HEK293T (cell line): Measurements from ENCODE around the gene OXNAD1.

Source experiments
- CTCF ChIA-PET: fragments of 350-600 bp; formaldehyde crosslinking; extraction: SDS; loops from one replicate; lab custom pipeline; 2021; ENCODE audit warnings: antibody characterized with exemption, inconsistent platforms; lab: Yijun Ruan, JAX
- POLR2A ChIA-PET: fragments of 350-600 bp; formaldehyde crosslinking; extraction: SDS; loops from one replicate; lab custom pipeline; 2020; ENCODE audit warnings: antibody characterized with exemption, inconsistent platforms; lab: Yijun Ruan, JAX
- DNase-seq: peaks from one replicate; pipeline ENCODE4 v3.0.0; 2012; ENCODE audit warnings: mixed read lengths; ENCODE audit errors: extremely low spot score
- ARNT ChIP-seq: fragments of 450-650 bp; IDR thresholded peaks from 2 replicates; pipeline ENCODE4 v1.6.1; 2017; ENCODE audit warnings: mild to moderate bottlenecking
- BHLHE40 ChIP-seq: fragments of 450-650 bp; IDR thresholded peaks from 2 replicates; pipeline ENCODE4 v1.6.1; 2016; ENCODE audit warnings: mild to moderate bottlenecking, moderate library complexity, borderline replicate concordance
- CTBP1 ChIP-seq: fragments of 450-650 bp; IDR thresholded peaks from 2 replicates; pipeline ENCODE4 v1.6.1; 2016; ENCODE audit warnings: borderline replicate concordance
- ELF4 ChIP-seq: fragments of 450-650 bp; IDR thresholded peaks from 2 replicates; pipeline ENCODE4 v1.6.1; 2017; ENCODE audit warnings: antibody characterized with exemption
- FOXA1 ChIP-seq: fragments of 450-650 bp; IDR thresholded peaks from 2 replicates; pipeline ENCODE4 v1.6.1; 2016; ENCODE audit warnings: mild to moderate bottlenecking
- FOXK2 ChIP-seq: fragments of 450-650 bp; IDR thresholded peaks from 2 replicates; pipeline ENCODE4 v1.6.1; 2016; ENCODE audit warnings: mild to moderate bottlenecking
- FOXM1 ChIP-seq: fragments of 450-650 bp; IDR thresholded peaks from 2 replicates; pipeline ENCODE4 v1.6.1; 2017; ENCODE audit warnings: mild to moderate bottlenecking, borderline replicate concordance
- HDGF ChIP-seq: fragments of 450-650 bp; IDR thresholded peaks from 2 replicates; pipeline ENCODE4 v1.6.1; 2017; ENCODE audit warnings: antibody characterized with exemption, borderline replicate concordance
- L3MBTL2 ChIP-seq: fragments of 450-650 bp; conservative IDR thresholded peaks from 2 replicates; pipeline ENCODE4 v1.6.1; 2016; ENCODE audit warnings: mild to moderate bottlenecking
- LEF1 ChIP-seq: fragments of 450-650 bp; IDR thresholded peaks from 2 replicates; pipeline ENCODE4 v1.6.1; 2017; ENCODE audit warnings: mild to moderate bottlenecking, borderline replicate concordance
- NFRKB ChIP-seq: fragments of 450-650 bp; IDR thresholded peaks from 2 replicates; pipeline ENCODE4 v1.6.1; 2016; ENCODE audit warnings: mild to moderate bottlenecking, moderate library complexity
- SP1 ChIP-seq: fragments of 450-650 bp; IDR thresholded peaks from 2 replicates; pipeline ENCODE4 v1.6.1; 2017
- SUZ12 ChIP-seq: fragments of 450-650 bp; IDR thresholded peaks from 2 replicates; pipeline ENCODE4 v1.6.1; 2016; ENCODE audit warnings: mild to moderate bottlenecking
- TARDBP ChIP-seq: fragments of 450-650 bp; IDR thresholded peaks from 2 replicates; pipeline ENCODE4 v1.6.1; 2016
- ZNF384 ChIP-seq: fragments of 450-650 bp; IDR thresholded peaks from 2 replicates; pipeline ENCODE4 v1.6.1; 2016
- TF ChIP-seq, protein P1 (sequence below): fragments of 450-650 bp; IDR thresholded peaks from 2 replicates; pipeline ENCODE4 v1.6.1; 2016

The OXNAD1 gene

DNA sequence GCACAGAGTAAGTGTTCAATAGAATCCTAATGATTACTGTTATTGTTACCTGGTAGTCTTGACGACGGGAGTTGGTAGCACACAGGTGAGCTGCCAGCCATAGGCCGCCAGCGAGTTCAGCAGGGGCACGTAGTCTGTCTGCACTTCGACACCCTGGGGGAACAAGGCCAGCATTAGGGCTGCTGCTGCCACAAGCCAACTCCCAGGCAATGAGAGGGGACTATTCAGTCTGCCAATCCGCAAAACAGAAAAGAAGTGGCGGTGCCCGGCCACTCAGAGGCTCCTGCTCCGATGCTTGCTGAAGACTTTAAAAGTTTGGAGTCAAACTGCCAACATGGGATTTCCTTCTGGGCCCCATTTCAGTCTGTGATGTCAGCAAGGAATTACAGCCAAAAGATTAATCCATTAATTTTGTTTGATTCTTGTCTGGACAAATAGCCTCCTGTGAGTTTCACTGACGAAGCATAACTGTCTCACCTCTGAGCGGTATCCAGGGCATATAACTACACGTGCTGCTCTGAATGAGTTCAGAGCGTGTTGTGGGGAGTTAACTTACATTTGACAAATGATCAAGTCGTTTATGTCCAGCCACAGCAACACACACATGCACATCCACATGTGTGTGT lies 61.8 kb downstream of the OXNAD1 start:
- CTCF ChIA-PET, result no interaction called here
- POLR2A ChIA-PET, result no interaction called here
- TF ChIP-seq LEF1 (no peak), ZNF384 (no peak), SP1 (no peak), FOXK2 (no peak), HDGF (no peak), FOXM1 (no peak), SUZ12 (no peak), TARDBP (no peak), BHLHE40 (no peak), FOXA1 (no peak), ELF4 (no peak), L3MBTL2 (no peak), CTBP1 (no peak), NFRKB (no peak), ARNT (no peak)
- TF ChIP-seq, protein P1, sequence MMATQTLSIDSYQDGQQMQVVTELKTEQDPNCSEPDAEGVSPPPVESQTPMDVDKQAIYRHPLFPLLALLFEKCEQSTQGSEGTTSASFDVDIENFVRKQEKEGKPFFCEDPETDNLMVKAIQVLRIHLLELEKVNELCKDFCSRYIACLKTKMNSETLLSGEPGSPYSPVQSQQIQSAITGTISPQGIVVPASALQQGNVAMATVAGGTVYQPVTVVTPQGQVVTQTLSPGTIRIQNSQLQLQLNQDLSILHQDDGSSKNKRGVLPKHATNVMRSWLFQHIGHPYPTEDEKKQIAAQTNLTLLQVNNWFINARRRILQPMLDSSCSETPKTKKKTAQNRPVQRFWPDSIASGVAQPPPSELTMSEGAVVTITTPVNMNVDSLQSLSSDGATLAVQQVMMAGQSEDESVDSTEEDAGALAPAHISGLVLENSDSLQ, result no peak
- no peak for DNase-seq

DNA sequence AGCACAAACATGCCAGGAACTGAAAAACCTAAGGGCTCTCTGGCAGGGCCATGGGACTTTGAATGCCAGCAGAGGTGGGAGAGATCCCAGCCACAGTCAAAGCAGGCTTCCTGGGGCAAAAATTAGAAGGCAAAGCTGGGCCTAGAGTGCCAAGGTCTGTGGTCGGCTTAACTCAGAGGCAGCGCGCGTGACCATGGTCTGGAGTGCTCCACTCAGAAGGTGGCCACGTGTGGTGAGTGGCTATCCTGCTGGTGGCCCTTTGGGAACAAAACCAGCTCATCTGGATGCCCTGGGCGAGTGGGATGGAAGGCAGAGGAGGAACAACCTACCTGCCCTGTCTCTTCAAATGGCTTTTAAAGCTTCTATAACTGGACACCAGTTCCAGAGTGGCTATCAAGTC lies 63.1 kb downstream of the OXNAD1 start:
- TF ChIP-seq ARNT, result no peak
- CTCF ChIA-PET, result no interaction called here
- DNase-seq, result no peak
- POLR2A ChIA-PET, result no interaction called here

DNA sequence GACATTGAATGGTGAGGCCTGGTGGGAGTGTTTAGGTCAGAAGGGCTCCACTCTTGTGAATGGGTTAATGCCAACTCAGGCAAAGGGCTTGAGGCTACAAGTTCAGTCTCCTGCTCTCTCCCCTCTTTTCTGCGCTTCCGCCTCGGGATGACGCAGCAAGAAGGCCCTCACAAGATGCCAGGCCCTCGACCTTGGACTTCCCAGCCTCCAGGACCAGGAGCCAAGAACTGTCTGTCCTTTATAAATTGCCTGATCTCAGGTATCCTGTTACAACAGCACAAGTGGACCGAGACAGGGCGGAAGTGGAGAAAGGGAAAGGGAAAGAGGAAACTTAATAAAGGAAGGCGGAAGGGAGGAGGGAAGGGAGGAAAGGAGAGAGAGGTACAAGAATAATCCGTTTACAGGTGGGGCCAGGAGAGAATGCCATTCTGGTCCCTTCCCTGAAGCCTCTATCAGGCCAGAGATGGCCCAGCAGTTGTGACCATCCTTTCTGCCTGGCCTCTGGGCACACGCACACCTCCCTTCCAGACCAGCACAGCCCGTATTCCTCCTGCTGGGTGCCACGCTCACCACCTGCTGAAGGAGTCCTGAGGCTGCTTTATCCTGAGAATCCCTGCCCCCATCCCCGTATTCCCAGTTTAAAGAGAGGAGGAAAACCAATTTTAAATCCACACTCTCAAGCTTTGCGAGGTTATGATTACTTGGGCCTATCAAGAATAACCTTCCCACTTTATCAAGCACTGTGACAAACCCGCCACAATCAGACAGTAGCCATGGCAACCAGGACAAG lies 64.2 kb downstream of the OXNAD1 start:
- ChIA-PET CTCF (no interaction called here), POLR2A (no interaction called here)
- DNase-seq, result no peak
- TF ChIP-seq FOXK2 (no peak), ARNT (no peak), NFRKB (no peak), ZNF384 (no peak), FOXA1 (no peak), CTBP1 (no peak), TARDBP (no peak), HDGF (no peak), L3MBTL2 (no peak), SP1 (no peak), ELF4 (no peak), SUZ12 (no peak), BHLHE40 (no peak), LEF1 (no peak), FOXM1 (no peak)
- TF ChIP-seq, protein P1, result no peak

DNA sequence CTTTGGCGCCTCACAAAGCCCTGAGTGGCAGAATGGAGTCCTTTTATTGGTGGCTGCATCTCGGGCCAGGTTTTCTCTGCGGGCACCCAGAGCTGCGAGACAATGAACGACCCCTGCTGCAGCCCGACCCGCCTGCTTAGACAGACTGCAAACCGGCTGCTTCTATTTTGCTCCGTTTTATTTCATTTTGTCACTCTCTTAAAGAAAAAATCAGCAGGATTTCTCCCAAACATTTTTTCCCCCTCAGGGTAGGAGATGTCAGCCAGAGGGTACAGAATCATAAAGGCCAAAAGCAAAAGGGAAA lies 64.8 kb downstream of the OXNAD1 start:
- TF ChIP-seq SUZ12 (no peak), SP1 (no peak), ELF4 (no peak), NFRKB (no peak)
- CTCF ChIA-PET, result no interaction called here
- POLR2A ChIA-PET, result no interaction called here
- no peak for DNase-seq

DNA sequence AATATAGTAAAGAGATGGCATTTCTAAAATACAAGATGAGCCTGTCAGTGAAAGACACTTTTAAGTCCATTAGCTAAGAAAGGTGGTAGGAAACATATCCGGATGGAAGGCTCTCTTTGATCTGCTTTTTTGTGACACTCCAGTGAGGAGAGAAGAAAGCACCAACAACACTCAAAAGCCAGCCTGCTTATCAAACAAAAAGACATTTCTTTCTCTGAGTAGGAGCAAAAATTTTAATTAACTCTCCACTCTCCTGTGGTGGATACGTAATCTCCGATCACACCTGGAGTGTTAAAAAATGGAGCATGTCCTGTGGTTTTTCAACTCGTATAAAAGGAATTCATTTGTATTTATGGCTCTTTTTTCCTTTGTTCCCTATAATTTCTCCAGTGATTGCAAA lies 65.3 kb downstream of the OXNAD1 start:
- CTCF ChIA-PET, result no interaction called here
- DNase-seq, result no peak
- POLR2A ChIA-PET, result no interaction called here
- no peak for TF ChIP-seq ELF4

DNA sequence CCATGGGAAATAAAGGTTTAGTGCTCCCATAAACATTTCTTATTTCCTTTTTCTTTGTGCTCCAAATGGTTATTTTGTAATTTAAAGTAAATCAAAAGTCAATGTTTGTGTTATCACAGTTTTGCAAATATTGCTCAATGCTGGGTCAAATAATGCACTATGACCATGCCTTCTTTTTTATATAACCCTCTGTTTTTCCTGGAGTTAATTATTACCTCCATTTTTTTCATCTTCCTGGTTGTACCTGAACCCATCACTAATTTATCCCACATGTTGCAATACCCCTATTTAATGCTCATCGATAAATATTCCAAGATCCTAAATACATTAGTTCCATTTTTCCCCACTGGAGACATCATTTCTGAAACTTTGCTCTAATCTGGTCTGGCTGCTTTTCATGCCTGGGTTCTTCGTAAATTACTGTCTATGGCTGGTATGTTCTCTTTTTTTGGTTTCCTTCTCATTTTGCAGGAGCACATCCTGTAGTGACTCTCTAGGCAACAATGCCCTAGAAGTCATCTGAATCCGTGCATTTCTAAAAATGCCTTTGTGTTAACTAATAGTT lies 66.4 kb downstream of the OXNAD1 start:
- TF ChIP-seq HDGF (no peak), FOXM1 (no peak), ELF4 (no peak), BHLHE40 (no peak), FOXK2 (no peak), LEF1 (no peak), FOXA1 (no peak), NFRKB (no peak), L3MBTL2 (no peak), ZNF384 (no peak), SP1 (no peak), ARNT (no peak), TARDBP (no peak), CTBP1 (no peak)
- TF ChIP-seq, protein P1, result no peak
- POLR2A ChIA-PET, result no interaction called here
- DNase-seq, result no peak
- CTCF ChIA-PET, result no interaction called here
